ENCODE data around the gene USP3.

GRCh38 chr15:63517202-63517601, 12.8 kb downstream of the USP3 start:
- TF ChIP-seq, protein P1, sequence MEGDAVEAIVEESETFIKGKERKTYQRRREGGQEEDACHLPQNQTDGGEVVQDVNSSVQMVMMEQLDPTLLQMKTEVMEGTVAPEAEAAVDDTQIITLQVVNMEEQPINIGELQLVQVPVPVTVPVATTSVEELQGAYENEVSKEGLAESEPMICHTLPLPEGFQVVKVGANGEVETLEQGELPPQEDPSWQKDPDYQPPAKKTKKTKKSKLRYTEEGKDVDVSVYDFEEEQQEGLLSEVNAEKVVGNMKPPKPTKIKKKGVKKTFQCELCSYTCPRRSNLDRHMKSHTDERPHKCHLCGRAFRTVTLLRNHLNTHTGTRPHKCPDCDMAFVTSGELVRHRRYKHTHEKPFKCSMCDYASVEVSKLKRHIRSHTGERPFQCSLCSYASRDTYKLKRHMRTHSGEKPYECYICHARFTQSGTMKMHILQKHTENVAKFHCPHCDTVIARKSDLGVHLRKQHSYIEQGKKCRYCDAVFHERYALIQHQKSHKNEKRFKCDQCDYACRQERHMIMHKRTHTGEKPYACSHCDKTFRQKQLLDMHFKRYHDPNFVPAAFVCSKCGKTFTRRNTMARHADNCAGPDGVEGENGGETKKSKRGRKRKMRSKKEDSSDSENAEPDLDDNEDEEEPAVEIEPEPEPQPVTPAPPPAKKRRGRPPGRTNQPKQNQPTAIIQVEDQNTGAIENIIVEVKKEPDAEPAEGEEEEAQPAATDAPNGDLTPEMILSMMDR (IDR thresholded peaks at IDR 0.05; ENCODE audit: borderline replicate concordance, extremely low read depth, low read length, poor library complexity, severe bottlenecking): no peak
- no peak for TF ChIP-seq EZH2 (IDR thresholded peaks at IDR 0.05; ENCODE audit: borderline replicate concordance, low read depth, low read length, severe bottlenecking)

Data from DND-41 (cell line).